HepG2 (cell line): ENCODE results near the gene CST3. TPM values are rescaled to one million over a fixed set of nuclear protein-coding genes. Genes with fewer than 3 reads are reported as not detected.

ENCODE experiments used
- ATAC-seq: fragments of 200-7000 bp; cut with Tn5 transposase; 3 replicates; pipeline ENCODE4 v1.9.1; 2020; ENCODE audit warnings: mild to moderate bottlenecking, moderate library complexity
- Bru-seq: library from RNA; stranded (reverse); fragments of 400-500 nt; gene quantifications from one replicate; lab custom pipeline; 2021; lab: Mats Ljungman, UMichigan
- BruChase-seq, 2 experiments: library from RNA; stranded (reverse); fragments of 400-500 nt; gene quantifications; one replicate each; lab custom pipeline; 2021; lab: Mats Ljungman, UMichigan
- BruUV-seq: library from RNA; stranded (reverse); fragments of 400-500 nt; replicated peaks from 2 replicates; lab custom pipeline; 2021; lab: Mats Ljungman, UMichigan
- CTCF ChIA-PET: fragments of 300-600 bp; formaldehyde crosslinking; extraction: SDS; loops from one replicate; lab custom pipeline; 2021; ENCODE audit warnings: low total read pairs, inconsistent platforms, low intra/inter-chr PET ratio; lab: Yijun Ruan, JAX
- POLR2A ChIA-PET: fragments of 350-600 bp; sonication (Branson Sonifier 250); formaldehyde crosslinking; loops from one replicate; lab custom pipeline; 2020; ENCODE audit warnings: antibody characterized with exemption, inconsistent platforms; lab: Yijun Ruan, JAX
- DNase-seq: peaks from one replicate; pipeline ENCODE4 v3.0.0-alpha.2; 2015; ENCODE audit warnings: low spot score
- FAIRE-seq: peaks from 3 replicates; lab custom pipeline; 2011; peaks lifted over from hg19 to GRCh38; lab: Jason Lieb, UNC
- H2AFZ ChIP-seq: one replicate; pipeline ENCODE4 v1.6.1; 2011; ENCODE audit warnings: low read length, inconsistent platforms
- H3K27ac ChIP-seq: fragments of 300-600 bp; 3 replicates; pipeline ENCODE4 v1.8.0; 2011; ENCODE audit warnings: mixed run types, mild to moderate bottlenecking, mixed read lengths, low read length, inconsistent platforms; ENCODE audit not compliant: insufficient read depth; ENCODE audit errors: extremely low read length
- H3K27me3 ChIP-seq, 2 experiments: fragments of 200-600 bp in 1 of 2; 2 replicates in 1 of 2; 3 replicates in 1 of 2; pipeline versions ENCODE4 v1.6.0 to v1.8.0; 2011; ENCODE audit warnings: low read length in 2 of 2, mild to moderate bottlenecking in 2 of 2, moderate library complexity in 2 of 2, inconsistent platforms in 1 of 2; ENCODE audit not compliant: insufficient read depth in 2 of 2, control insufficient read depth in 1 of 2
- H3K36me3 ChIP-seq, 2 experiments: fragments of 200-600 bp in 1 of 2; replicated peaks in 1 of 2; 2 replicates in 1 of 2; 3 replicates in 1 of 2; pipeline versions ENCODE4 v1.5.1 to v1.8.0; 2011; ENCODE audit warnings: low read length in 2 of 2, inconsistent platforms in 1 of 2; ENCODE audit not compliant: insufficient read depth in 2 of 2, control insufficient read depth in 1 of 2
- H3K4me1 ChIP-seq: 2 replicates; pipeline ENCODE4 v1.5.1; 2012; ENCODE audit warnings: low read length, inconsistent platforms; ENCODE audit not compliant: insufficient read depth
- H3K4me2 ChIP-seq: 2 replicates; pipeline ENCODE4 v1.6.0; 2011; ENCODE audit warnings: low read depth, low read length, inconsistent platforms
- H3K4me3 ChIP-seq, 3 experiments: fragments of 200-600 bp in 1 of 3; sonication (generic), shearing (Covaris generic) in 1 of 3; replicated peaks in 1 of 3; 2 replicates each; pipeline ENCODE4 v1.5.1; 2011 to 2016; ENCODE audit warnings: low read length in 3 of 3, inconsistent platforms in 2 of 3, low read depth in 2 of 3, mild to moderate bottlenecking in 2 of 3, control low read depth in 1 of 3, mixed read lengths in 1 of 3; ENCODE audit not compliant: insufficient read depth in 1 of 3
- H3K79me2 ChIP-seq: one replicate; pipeline ENCODE4 v1.6.1; 2011; ENCODE audit warnings: low read length, inconsistent platforms; ENCODE audit not compliant: insufficient read depth
- H3K9ac ChIP-seq: 2 replicates; pipeline ENCODE4 v1.6.0; 2011; ENCODE audit warnings: mild to moderate bottlenecking, low read depth, low read length, inconsistent platforms; ENCODE audit not compliant: insufficient read depth
- H3K9me3 ChIP-seq: 2 replicates; pipeline ENCODE4 v1.5.1; 2012; ENCODE audit warnings: mild to moderate bottlenecking, low read length
- H4K20me1 ChIP-seq: 2 replicates; pipeline ENCODE4 v1.6.0; 2011; ENCODE audit warnings: inconsistent platforms, mild to moderate bottlenecking, low read length, moderate library complexity; ENCODE audit not compliant: insufficient read depth
- DNMT1 ChIP-seq: sonication (generic); formaldehyde crosslinking; IDR thresholded peaks from 2 replicates; pipeline ENCODE4 v1.5.1; 2020; ENCODE audit warnings: mild to moderate bottlenecking, missing genetic modification reagents
- FOXA1 ChIP-seq, 2 experiments: fragments of 450-650 bp in 1 of 2; sonication (generic) in 1 of 2; formaldehyde crosslinking in 1 of 2; IDR thresholded peaks; 2 replicates each; pipeline versions ENCODE4 v1.4.0 to v1.6.1; 2016 to 2020; ENCODE audit warnings: missing genetic modification reagents in 1 of 2
- HHEX ChIP-seq: IDR thresholded peaks from 2 replicates; pipeline ENCODE4 v1.6.1; 2016; ENCODE audit warnings: control low read depth
- HOXA5 ChIP-seq: sonication (generic); formaldehyde crosslinking; IDR thresholded peaks from 2 replicates; pipeline ENCODE4 v1.4.0; 2020; ENCODE audit warnings: missing genetic modification reagents
- HOXA9 ChIP-seq: sonication (generic); formaldehyde crosslinking; IDR thresholded peaks from 2 replicates; pipeline ENCODE4 v1.8.1; 2022; ENCODE audit warnings: missing genetic modification reagents, mild to moderate bottlenecking, moderate library complexity, borderline replicate concordance
- MLLT10 ChIP-seq: sonication (generic); formaldehyde crosslinking; IDR thresholded peaks from 2 replicates; pipeline ENCODE4 v1.4.0; 2020; ENCODE audit warnings: missing genetic modification reagents
- PRMT3 ChIP-seq: sonication (generic); formaldehyde crosslinking; IDR thresholded peaks from 2 replicates; pipeline ENCODE4 v1.8.1; 2022; ENCODE audit warnings: low read depth, mild to moderate bottlenecking, moderate library complexity, missing genetic modification reagents, borderline replicate concordance
- RNF2 ChIP-seq: fragments of 450-650 bp; conservative IDR thresholded peaks from 2 replicates; pipeline ENCODE4 v1.6.1; 2016; ENCODE audit warnings: low read depth
- SAP130 ChIP-seq: IDR thresholded peaks from 2 replicates; pipeline ENCODE4 v1.6.1; 2016; ENCODE audit warnings: low read depth
- TOPORS ChIP-seq: sonication (generic); formaldehyde crosslinking; IDR thresholded peaks from 2 replicates; pipeline ENCODE4 v1.8.0; 2023; ENCODE audit warnings: mild to moderate bottlenecking, missing genetic modification reagents
- ZBTB44 ChIP-seq: sonication (generic); formaldehyde crosslinking; IDR thresholded peaks from 2 replicates; pipeline ENCODE4 v1.4.0; 2020; ENCODE audit warnings: missing genetic modification reagents
- ZFP36L2 ChIP-seq: sonication (generic); formaldehyde crosslinking; IDR thresholded peaks from 2 replicates; pipeline ENCODE4 v1.4.0; 2020; ENCODE audit warnings: missing genetic modification reagents
- ZFP37 ChIP-seq: sonication (generic); formaldehyde crosslinking; IDR thresholded peaks from 2 replicates; pipeline ENCODE4 v1.4.0; 2020; ENCODE audit warnings: missing genetic modification reagents, borderline replicate concordance
- ZNF143 ChIP-seq: sonication (generic); formaldehyde crosslinking; IDR thresholded peaks from 2 replicates; pipeline ENCODE4 v1.4.0; 2020; ENCODE audit warnings: missing genetic modification reagents
- ZNF709 ChIP-seq: sonication (generic); formaldehyde crosslinking; IDR thresholded peaks from 2 replicates; pipeline ENCODE4 v1.5.0; 2020; ENCODE audit warnings: mild to moderate bottlenecking, missing genetic modification reagents
- WGBS: methylation state at CpG from one replicate; pipeline ENCODE4 v1.1.6; 2017; ENCODE audit warnings: low lambda C conversion rate; 5-methylcytosine and 5-hydroxymethylcytosine counted together
- in situ Hi-C: cut with HindIII; loops from 2 replicates; pipeline ENCODE4 v1.10.0; 2017; ENCODE audit warnings: low pct_unique_long_range_greater_than_20kb; ENCODE audit not compliant: extremely low pct_ligation_motif_present
- intact Hi-C: fragments of 100-400 bp; cut with micrococcal nuclease; formaldehyde crosslinking; loops from one replicate; pipeline ENCODE4 v1.10.0; 2022; ENCODE audit not compliant: unreplicated experiment
- long read RNA-seq, 2 experiments: library from RNA in 1 of 2; library from polyadenylated mRNA in 1 of 2; stranded (forward) in 1 of 2; unstranded in 1 of 2; transcript quantifications; one replicate each; pipeline ENCODE4 v2.0.0, GENCODE V29; 2019 to 2022
- polyA minus RNA-seq, 3 experiments: library from RNA; depleted of rRNA, polyadenylated mRNA; stranded (reverse); fragments of >200 nt; gene quantifications; 2 replicates each; pipeline ENCODE4 v1.2.3, GENCODE V29; 2011; ENCODE audit warnings: low replicate concordance in 1 of 3
- polyA plus RNA-seq, 8 experiments: library from polyadenylated mRNA; depleted of rRNA in 3 of 8; stranded (reverse) in 7 of 8; unstranded in 1 of 8; fragments of >200 nt; fragmentation: Illumina TruSeq in 4 of 8; extraction: Trizol in 4 of 8; gene quantifications; 2 replicates each; pipeline versions ENCODE4 v1.2.1 to v1.2.3, GENCODE V29; 2011 to 2016; ENCODE audit warnings: low read depth in 4 of 8, missing spikeins in 1 of 8, mixed read lengths in 1 of 8; ENCODE audit not compliant: insufficient read depth in 1 of 8
- total RNA-seq, 5 experiments: library from RNA; depleted of rRNA; stranded (reverse); fragments of >200 nt; fragmentation: Illumina TruSeq; extraction: Trizol; gene quantifications; 2 replicates each; pipeline ENCODE4 v1.2.3, GENCODE V29; 2016; ENCODE audit warnings: low read depth in 1 of 5

CST3 gene, protein sequence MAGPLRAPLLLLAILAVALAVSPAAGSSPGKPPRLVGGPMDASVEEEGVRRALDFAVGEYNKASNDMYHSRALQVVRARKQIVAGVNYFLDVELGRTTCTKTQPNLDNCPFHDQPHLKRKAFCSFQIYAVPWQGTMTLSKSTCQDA
- total RNA-seq (2016; rRNA removed; fragmentation: Illumina TruSeq; extraction: Trizol), result 300 and 690 TPM in 2 replicates
- total RNA-seq (2016; cell fraction: cytosol; rRNA removed; fragmentation: Illumina TruSeq; extraction: Trizol; ENCODE audit: low read depth), result 306 and 400 TPM in 2 replicates
- total RNA-seq (2016; cell fraction: insoluble cytoplasmic fraction; rRNA removed; fragmentation: Illumina TruSeq; extraction: Trizol), result 277 and 657 TPM in 2 replicates
- 267 and 341 TPM in 2 replicates for total RNA-seq (2016; cell fraction: membrane; rRNA removed; fragmentation: Illumina TruSeq; extraction: Trizol)
- 478 and 575 TPM in 2 replicates for total RNA-seq (2016; cell fraction: nucleus; rRNA removed; fragmentation: Illumina TruSeq; extraction: Trizol)
- 1,005 and 1,077 TPM in 2 replicates for polyA plus RNA-seq (2011; rRNA removed)
- 827 and 1,616 TPM in 2 replicates for polyA plus RNA-seq (2011; cell fraction: cytosol; rRNA removed)
- polyA plus RNA-seq (2011; cell fraction: nucleus; rRNA removed), result 530 and 563 TPM in 2 replicates
- 560 and 584 TPM in 2 replicates for polyA plus RNA-seq (2012)
- polyA plus RNA-seq (2016; cell fraction: cytosol; fragmentation: Illumina TruSeq; extraction: Trizol; ENCODE audit: low read depth), result 569 and 650 TPM in 2 replicates
- polyA plus RNA-seq (2016; cell fraction: insoluble cytoplasmic fraction; fragmentation: Illumina TruSeq; extraction: Trizol; ENCODE audit: low read depth), result 435 and 510 TPM in 2 replicates
- polyA plus RNA-seq (2016; cell fraction: membrane; fragmentation: Illumina TruSeq; extraction: Trizol; ENCODE audit: low read depth), result 388 and 429 TPM in 2 replicates
- polyA plus RNA-seq (2016; cell fraction: nucleus; fragmentation: Illumina TruSeq; extraction: Trizol; ENCODE audit: insufficient read depth, low read depth), result 1,429 and 1,592 TPM in 2 replicates
- 60.4 and 1,528 TPM in 2 replicates for polyA minus RNA-seq (2011; rRNA and poly(A)+ RNA removed; ENCODE audit: low replicate concordance)
- 688 and 730 TPM in 2 replicates for polyA minus RNA-seq (2011; cell fraction: cytosol; rRNA and poly(A)+ RNA removed)
- polyA minus RNA-seq (2011; cell fraction: nucleus; rRNA and poly(A)+ RNA removed), result 130 and 153 TPM in 2 replicates
- Bru-seq, nascent RNA, result percentile 96 among the genes with signal in this experiment
- percentile 92 among the genes with signal in this experiment for BruChase-seq, experiment 1, labeled RNA remaining after a 6-hour chase
- BruChase-seq, experiment 2, labeled RNA remaining after a 2-hour chase, result percentile 89 among the genes with signal in this experiment
- long read RNA-seq, experiment 1, transcript CST3-201 (3 exons, 873 nt), result major isoform, 1,706 of 1,746 reads
- long read RNA-seq, experiment 1, partial matches to known transcripts, result 22 of 1,746 reads
- long read RNA-seq, experiment 1, other reads (novel, unspliced or antisense), result 15 of 1,746 reads
- long read RNA-seq, experiment 2, transcript CST3-201 (3 exons, 873 nt), result major isoform, 3,386 of 3,644 reads
- long read RNA-seq, experiment 2, partial matches to known transcripts, result 109 of 3,644 reads
- long read RNA-seq, experiment 2, other reads (novel, unspliced or antisense), result 149 of 3,644 reads

DNA sequence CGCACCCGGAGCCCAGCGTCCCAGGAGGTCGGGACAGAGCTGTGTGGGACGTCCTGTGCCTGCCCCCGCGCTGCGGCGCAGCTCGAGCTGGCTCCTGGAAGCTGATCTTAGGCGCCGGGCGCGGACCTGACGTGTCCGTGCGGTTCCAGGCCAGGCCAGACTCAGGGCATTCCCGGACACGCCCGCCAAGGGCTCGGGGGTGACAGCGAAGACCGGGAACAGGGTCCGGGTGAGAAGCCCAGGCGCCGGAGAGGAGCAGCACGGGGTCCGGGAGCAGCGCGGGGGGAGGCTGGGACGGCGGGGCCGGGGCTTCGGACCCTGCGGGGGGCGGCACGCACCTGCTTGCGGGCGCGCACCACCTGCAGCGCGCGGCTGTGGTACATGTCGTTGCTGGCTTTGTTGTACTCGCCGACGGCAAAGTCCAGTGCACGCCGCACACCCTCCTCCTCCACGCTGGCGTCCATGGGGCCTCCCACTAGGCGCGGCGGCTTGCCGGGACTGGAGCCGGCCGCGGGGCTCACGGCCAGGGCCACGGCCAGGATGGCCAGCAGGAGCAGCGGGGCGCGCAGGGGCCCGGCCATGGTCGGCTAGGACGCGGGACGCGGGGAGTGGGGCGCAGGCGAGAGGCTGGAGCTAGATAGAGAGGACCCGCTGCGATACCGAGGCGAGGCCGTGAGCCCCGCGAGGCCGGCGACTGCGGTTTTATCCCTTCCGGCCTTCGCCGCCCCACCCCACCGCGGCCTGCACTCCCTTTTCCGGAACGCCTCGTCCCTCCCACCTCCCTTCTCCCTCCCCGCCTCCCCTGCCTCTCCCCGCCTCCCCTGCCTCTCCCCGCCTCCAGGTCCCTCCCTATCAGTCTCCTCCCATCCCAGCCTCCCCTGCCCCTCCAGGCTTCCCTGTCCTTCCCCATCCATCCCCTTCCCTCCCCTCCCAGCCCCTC is at the start of gene CST3:
CST3 (minus strand) TSS at position 674 of the 940 bp plus-strand sequence; CDS start at position 581, 93 bp downstream.
- ChIA-PET POLR2A (interaction anchor here (0.8 to 18.0 kb wide), 17 partner anchors 8 to 287 kb away, joined by 3 to 543 read pairs (median 9); partner anchors contain the start of genes GZF1, NAPB and NXT1), CTCF (interaction anchor here (0.9 kb wide), 1 partner anchor 30 kb away, joined by 3 read pairs; no protein-coding TSS in a partner anchor)
- peak within 1 kb of the TSS; percentile 97 for H3K9ac ChIP-seq
- peaks cover 15% of the 10 kb centered on the region; the same call in 1 of the 2 replicates for H4K20me1 ChIP-seq
- H2AFZ ChIP-seq, result peak within 1 kb of the TSS; percentile 69
- peak within 1 kb of the TSS; percentile 94 for H3K4me2 ChIP-seq
- peaks cover 89% of the 10 kb centered on the region for H3K4me1 ChIP-seq
- no peaks in the 10 kb centered on the region; a peak in 1 of 5 replicates for H3K27me3 ChIP-seq
- peak within 1 kb of the TSS; percentile 80 to 93 (median 88) for H3K4me3 ChIP-seq
- under 1% methylated on average over 57 of the region's 92 CpGs for WGBS
- peak; percentile 70 for ATAC-seq
- FAIRE-seq, result no peak
- H3K9me3 ChIP-seq, result no peaks in the 10 kb centered on the region
- peaks cover 12 to 20% of the 10 kb centered on the region in 2 experiments for H3K36me3 ChIP-seq
- H3K27ac ChIP-seq, result peak within 1 kb of the TSS; percentile 91
- no TSS peak for BruUV-seq
- intact Hi-C loops (loop anchor here (1.0 kb wide), 1 partner anchor 24 kb away; no protein-coding TSS in a partner anchor), in situ Hi-C loops (loop anchor here (10.0 kb wide), 1 partner anchor 1063 kb away; no protein-coding TSS in a partner anchor)
- peak; percentile 87 for DNase-seq
- H3K79me2 ChIP-seq, result peaks cover 29% of the 10 kb centered on the region
- TF ChIP-seq SAP130 (peak; percentile 88), HHEX (CRISPR knock-in tag) (no peak), ZFP37 (0 out of 2 replicates have a peak, but pooled peaks have one; percentile 75), TOPORS (CRISPR knock-in tag) (peak; percentile 98), ZBTB44 (CRISPR knock-in tag) (peak; percentile 64; the same call in 1 of the 2 replicates), HOXA5 (peak; percentile 88), ZNF709 (peak; percentile 88; the same call in 1 of the 2 replicates), DNMT1 (peak; percentile 95), ZNF143 (CRISPR knock-in tag) (0 out of 2 replicates have a peak, but pooled peaks have one; percentile 32), RNF2 (peak; percentile 91), PRMT3 (CRISPR knock-in tag) (peak; percentile 70; the same call in 1 of the 2 replicates), FOXA1 (IDR thresholded peaks at IDR 0.05) (no peak), FOXA1 (CRISPR knock-in tag; IDR thresholded peaks at IDR 0.05) (no peak; the same call in 1 of the 2 replicates), HOXA9 (CRISPR knock-in tag) (peak; percentile 94; the same call in 1 of the 2 replicates), ZFP36L2 (CRISPR knock-in tag) (no peak), MLLT10 (CRISPR knock-in tag) (no peak)
